Panc1 (cell line): ENCODE measurements around the gene LIPM. TPM values are rescaled to one million over a fixed set of nuclear protein-coding genes. Genes with fewer than 3 reads are reported as not detected.
A peak's percentile ranks its signal among the peaks of the same experiment; 100 is the strongest.

Experiments
- ATAC-seq: fragments of 200-7000 bp; cut with Tn5 transposase; 2 replicates; pipeline ENCODE4 v1.9.1; 2020; ENCODE audit warnings: mild to moderate bottlenecking, moderate library complexity
- BruUV-seq: library from RNA; stranded (reverse); fragments of 400-500 nt; replicated peaks from 2 replicates; lab custom pipeline; 2021; lab: Mats Ljungman, UMichigan
- CTCF ChIA-PET: fragments of 300-600 bp; sonication (Branson Sonifier 250); formaldehyde crosslinking; loops from one replicate; lab custom pipeline; 2022; ENCODE audit warnings: antibody characterized with exemption; lab: Charles Lee
- POLR2A ChIA-PET: fragments of 300-600 bp; sonication (Branson Sonifier 250); formaldehyde crosslinking; loops from one replicate; lab custom pipeline; 2022; ENCODE audit warnings: antibody characterized with exemption; lab: Charles Lee
- DNase-seq: peaks from one replicate; pipeline ENCODE4 v3.0.0-alpha.2; 2010; ENCODE audit warnings: low read depth, low spot score
- H3K27ac ChIP-seq: 2 replicates; pipeline ENCODE4 v1.5.1; 2011; ENCODE audit warnings: mild to moderate bottlenecking, low read length, inconsistent platforms
- H3K27me3 ChIP-seq: fragments of 200-500 bp; sonication (Bioruptor generic); 2 replicates; pipeline ENCODE4 v1.6.0; 2014; ENCODE audit warnings: low read length, inconsistent platforms; ENCODE audit not compliant: control insufficient read depth, insufficient read depth
- H3K36me3 ChIP-seq: fragments of 200-500 bp; sonication (Bioruptor generic); 2 replicates; pipeline ENCODE4 v1.5.1; 2014; ENCODE audit warnings: inconsistent platforms, mild to moderate bottlenecking, low read length, moderate library complexity; ENCODE audit not compliant: control insufficient read depth, insufficient read depth
- H3K4me1 ChIP-seq: 2 replicates; pipeline ENCODE4 v1.5.1; 2011; ENCODE audit warnings: inconsistent platforms, mild to moderate bottlenecking, low read length, moderate library complexity; ENCODE audit not compliant: control insufficient read depth, insufficient read depth
- H3K4me3 ChIP-seq, 2 experiments: 2 replicates each; pipeline ENCODE4 v1.5.1; 2011 to 2012; ENCODE audit warnings: low read depth in 2 of 2, low read length in 2 of 2, mild to moderate bottlenecking in 2 of 2, inconsistent platforms in 1 of 2, moderate library complexity in 1 of 2
- H3K9me3 ChIP-seq: fragments of 200-500 bp; sonication (Bioruptor generic); 2 replicates; pipeline ENCODE4 v1.5.1; 2014; ENCODE audit warnings: low read depth, mild to moderate bottlenecking, inconsistent platforms, low read length, moderate library complexity; ENCODE audit not compliant: control insufficient read depth, insufficient read depth
- CTCF ChIP-seq: fragments of 450-650 bp; IDR thresholded peaks from 2 replicates; pipeline ENCODE4 v1.5.1; 2017; ENCODE audit warnings: mild to moderate bottlenecking
- POLR2AphosphoS5 ChIP-seq: IDR thresholded peaks from 2 replicates; pipeline ENCODE4 v1.6.1; 2012; ENCODE audit warnings: mild to moderate bottlenecking, low read depth, low read length, moderate library complexity
- REST ChIP-seq, 2 experiments: IDR thresholded peaks; 2 replicates each; pipeline ENCODE4 v1.6.1; 2011 to 2012; ENCODE audit warnings: low read depth in 2 of 2, control low read depth in 1 of 2, low read length in 1 of 2, mild to moderate bottlenecking in 1 of 2, moderate library complexity in 1 of 2; ENCODE audit not compliant: insufficient read depth in 1 of 2
- SIN3A ChIP-seq: IDR thresholded peaks from 2 replicates; pipeline ENCODE4 v1.6.1; 2012; ENCODE audit warnings: low read depth, mild to moderate bottlenecking, low read length, moderate library complexity, borderline replicate concordance; ENCODE audit not compliant: insufficient read depth
- TCF7L2 ChIP-seq: IDR thresholded peaks from 2 replicates; pipeline ENCODE4 v1.6.1; 2011; ENCODE audit warnings: mild to moderate bottlenecking, low read depth, low read length, inconsistent platforms
- in situ Hi-C: cut with HindIII; loops from 2 replicates; pipeline ENCODE4 v1.10.0; 2016; ENCODE audit warnings: low sequenced_read_pairs, low pct_unique_long_range_greater_than_20kb
- intact Hi-C: fragments of 100-400 bp; cut with micrococcal nuclease; formaldehyde crosslinking; loops from one replicate; pipeline ENCODE4 v1.10.0; 2022; ENCODE audit not compliant: unreplicated experiment
- total RNA-seq: library from RNA; stranded (reverse); gene quantifications from one replicate; pipeline ENCODE4 v1.2.1, GENCODE V29; 2021; ENCODE audit not compliant: unreplicated experiment

LIPM gene
- total RNA-seq, 1 experiment from 2014 or later = not detected

GRCh38 chr10:88819290-88819689, 16.8 kb downstream of the LIPM start:
- POLR2A ChIA-PET = no interaction called here
- Histone ChIP-seq H3K4me3 (no peak overlapping the region), H3K27me3 (0 out of 2 replicates have a peak, but pooled peaks cover 2% of the 10 kb centered on the region), H3K27ac (no peak overlapping the region), H3K36me3 (no peaks in the 10 kb centered on the region), H3K4me1 (no peaks in the 10 kb centered on the region), H3K9me3 (no peaks in the 10 kb centered on the region)
- intact Hi-C loops = no loop called here
- DNase-seq (no peak), ATAC-seq (no peak)
- no TSS peak for BruUV-seq
- CTCF ChIA-PET = no interaction called here
- in situ Hi-C loops = no loop called here
- no peak for TF ChIP-seq POLR2AphosphoS5
- TF ChIP-seq REST (IDR thresholded peaks at IDR 0.05; ENCODE audit: insufficient read depth in 1 of 2, low read depth in 2 of 2, low read length in 1 of 2) = no peak
- no peak for TF ChIP-seq SIN3A
- TF ChIP-seq TCF7L2 = no peak
- TF ChIP-seq CTCF = no peak

- intact Hi-C loops = no loop called here
- Histone ChIP-seq H3K36me3 (no peaks in the 10 kb centered on the region), H3K9me3 (no peaks in the 10 kb centered on the region), H3K27me3 (0 out of 2 replicates have a peak, but pooled peaks cover 2% of the 10 kb centered on the region), H3K27ac (no peak overlapping the region), H3K4me3 (no peak overlapping the region), H3K4me1 (no peaks in the 10 kb centered on the region)
- in situ Hi-C loops = no loop called here
- no TSS peak for BruUV-seq
- ATAC-seq (no peak), DNase-seq (no peak)
- ChIA-PET CTCF (no interaction called here), POLR2A (interaction anchor here (0.7 kb wide), 1 partner anchor 45 kb away, joined by 4 read pairs; no protein-coding TSS in a partner anchor)
- TF ChIP-seq SIN3A = no peak
Observed at GRCh38 chr10:88820748-88821401, 18.3 kb downstream of the LIPM start.

- CTCF ChIA-PET = interaction anchor here (0.6 to 1.0 kb wide), 2 partner anchors 9 to 74 kb away, joined by 3 read pairs; no protein-coding TSS in a partner anchor
- POLR2A ChIA-PET = no interaction called here
- H3K27me3 ChIP-seq = 0 out of 2 replicates have a peak, but pooled peaks cover 2% of the 10 kb centered on the region
- no TSS peak for BruUV-seq
- H3K4me1 ChIP-seq = no peaks in the 10 kb centered on the region
- ATAC-seq = peak; percentile 21; the same call in 1 of the 2 replicates
- H3K4me3 ChIP-seq = no peak overlapping the region
- TF ChIP-seq TCF7L2 = no peak
- no peak for TF ChIP-seq SIN3A
- no peak for TF ChIP-seq REST (IDR thresholded peaks at IDR 0.05; ENCODE audit: insufficient read depth in 1 of 2, low read depth in 2 of 2, low read length in 1 of 2)
- TF ChIP-seq POLR2AphosphoS5 = no peak
- TF ChIP-seq CTCF = no peak
- H3K36me3 ChIP-seq = no peaks in the 10 kb centered on the region
- no peaks in the 10 kb centered on the region for H3K9me3 ChIP-seq
- DNase-seq = no peak
- in situ Hi-C loops = no loop called here
- H3K27ac ChIP-seq = no peak overlapping the region
- intact Hi-C loops = no loop called here
Observed at GRCh38 chr10:88826388-88826787, 23.9 kb downstream of the LIPM start.
